ENCODE results near the gene POTED.
"Not testable (repeated sequence)": the region's sequence is repeated elsewhere in the genome, so short reads cannot be mapped to it uniquely, and the experiment has no call there.

Gene POTED

GRCh38 chr21:13609477-13609876 is at the start of gene POTED:
POTED (plus strand) TSS chr21:13609777; CDS start chr21:13610229, 452 bp downstream.
- DNase-seq = not testable (repeated sequence)

DNA sequence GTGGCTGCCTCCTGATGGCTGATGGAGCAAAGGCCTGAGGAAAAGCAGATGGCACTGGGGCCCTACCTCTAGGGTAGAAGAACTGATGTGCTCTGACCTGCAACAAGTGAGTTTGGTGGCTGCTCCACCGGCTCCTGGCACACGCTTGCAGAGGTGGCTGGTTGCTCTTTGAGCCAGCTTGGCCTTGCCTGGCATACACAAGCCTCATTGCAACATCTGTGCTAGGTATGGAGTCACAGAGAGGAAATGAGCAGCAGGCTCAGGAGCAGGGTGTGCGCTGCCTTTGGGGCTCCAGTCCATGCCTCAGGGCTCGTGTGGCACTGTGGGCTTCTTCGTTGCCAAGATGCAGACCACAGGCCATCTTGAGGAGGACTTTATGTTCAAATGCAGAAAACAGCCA is 40.5 kb downstream of the POTED start:
- DNase-seq = not testable (repeated sequence)

GRCh38 chr21:13651746-13652145 is 42.2 kb downstream of the POTED start:
- not testable (repeated sequence) for DNase-seq

Measured in NCI-H446 treated with DMSO at 0.1 percent for 48 hours (cell line).